Activated T-cell treated with anti-CD3 and anti-CD28 coated beads for 1 hour (primary cell): ENCODE data around the gene TMEM63C.

Experiments used
- DNase-seq: peaks from one replicate; pipeline ENCODE4 v3.0.0-alpha.2; 2020; ENCODE audit warnings: low read depth

Gene TMEM63C

GRCh38 chr14:77258566-77258965 is 77.0 kb downstream of the TMEM63C start:
- no peak for DNase-seq

DNA sequence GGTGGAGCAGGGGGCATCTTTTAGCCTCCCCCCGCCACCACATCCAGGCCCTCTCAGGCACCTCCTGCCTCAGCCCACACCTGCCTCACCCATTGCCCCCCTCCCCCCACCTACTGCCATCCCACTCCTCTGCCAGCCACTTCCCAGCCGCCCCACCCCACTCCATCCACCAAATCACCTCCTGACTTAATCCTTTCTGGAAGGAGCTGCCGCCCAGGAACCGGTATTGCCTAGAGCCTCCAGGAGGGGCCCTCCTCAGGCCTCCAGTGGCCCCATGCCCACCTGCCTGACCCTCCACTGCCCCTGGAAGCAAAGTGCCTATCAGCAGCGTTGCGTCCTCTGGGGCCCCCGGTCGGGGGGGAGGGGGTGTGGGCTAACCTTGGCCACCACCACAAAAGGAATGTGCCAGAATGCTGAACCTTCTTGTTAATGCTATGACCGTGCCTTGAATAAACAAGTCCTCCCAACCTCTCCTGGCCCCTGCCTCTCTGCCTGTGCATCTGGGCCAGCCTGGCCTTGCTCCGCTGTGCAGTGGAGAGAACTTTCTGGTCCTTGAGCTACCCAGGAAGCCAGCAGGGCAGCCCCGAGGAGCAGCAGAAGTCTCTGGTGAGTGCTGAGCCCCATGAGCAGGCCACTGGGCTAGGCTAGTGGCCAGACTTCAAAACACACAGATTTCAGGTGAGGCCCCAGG is 77.6 kb downstream of the TMEM63C start:
- no peak for DNase-seq

DNA sequence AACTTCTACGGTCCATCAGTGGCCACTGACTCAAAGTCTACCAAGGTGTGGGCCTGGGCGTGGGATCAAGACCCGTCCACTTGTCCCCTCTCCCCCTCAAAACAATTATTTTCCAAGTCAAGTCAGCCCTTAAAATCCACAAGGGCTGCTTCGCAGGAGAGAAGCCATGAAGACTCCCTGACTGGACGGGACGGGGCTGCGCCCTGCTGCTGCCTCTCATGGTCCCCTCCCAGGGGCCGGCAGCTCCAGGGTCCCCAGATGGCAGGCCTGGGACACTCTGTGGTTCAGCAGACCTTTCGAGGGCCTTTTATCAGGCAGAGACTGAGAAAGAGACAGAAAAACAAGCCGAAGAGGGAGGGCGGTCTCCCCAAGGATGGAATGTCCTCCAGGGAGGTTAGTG is 78.6 kb downstream of the TMEM63C start:
- no peak for DNase-seq

- DNase-seq, result no peak
Observed at GRCh38 chr14:77260631-77261030, 79.0 kb downstream of the TMEM63C start.

DNA sequence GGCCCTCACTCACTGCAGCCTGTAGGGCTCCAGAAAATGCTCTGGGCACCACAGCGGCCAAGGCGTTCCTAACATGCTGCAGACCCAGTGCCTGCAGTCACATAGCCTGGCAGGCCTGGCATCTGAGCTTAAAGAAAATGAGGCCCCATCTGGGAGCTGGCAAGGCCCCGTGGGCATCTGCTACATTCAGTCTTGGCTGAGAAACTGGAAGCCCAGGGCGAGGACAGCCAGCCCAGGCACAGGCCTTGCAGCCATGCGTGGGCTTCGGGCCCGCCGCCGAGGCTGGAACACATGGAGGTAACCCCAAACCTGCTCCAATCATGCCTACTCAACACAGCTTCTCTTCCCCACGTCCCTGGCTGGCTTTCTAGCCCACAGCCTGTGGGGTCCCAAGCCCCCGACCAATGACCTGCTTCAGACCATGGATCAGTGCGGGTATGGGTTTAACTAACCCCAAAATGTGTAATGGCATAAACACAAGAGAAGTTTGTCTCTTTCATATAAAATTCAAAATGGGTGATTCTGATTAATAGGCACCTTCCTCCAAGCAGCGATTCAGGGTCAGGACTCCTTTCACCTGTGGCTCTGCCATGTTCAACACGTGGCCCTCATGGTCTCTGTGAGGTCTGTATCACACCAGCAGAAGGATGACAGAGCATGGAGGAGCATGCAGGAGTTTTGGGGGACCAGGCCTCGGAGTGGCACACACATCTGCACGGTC is 83.0 kb downstream of the TMEM63C start:
- no peak for DNase-seq

DNA sequence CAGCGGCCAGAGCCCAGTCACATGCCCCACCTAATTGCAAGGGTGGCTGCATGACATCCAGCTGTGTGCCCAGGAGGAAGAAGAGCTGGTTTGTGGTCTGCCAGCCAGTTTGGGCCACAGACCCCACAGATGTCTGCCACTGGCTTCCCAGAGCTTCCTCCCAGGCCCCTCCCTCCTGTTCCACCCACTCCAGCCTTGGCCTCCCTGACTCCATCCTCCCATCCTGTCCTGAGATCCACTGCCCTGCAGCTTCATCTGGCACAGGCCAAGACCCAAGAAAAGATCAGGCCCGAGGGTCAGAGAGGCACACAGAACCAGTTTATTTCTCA is 83.6 kb downstream of the TMEM63C start:
- no peak for DNase-seq

DNA sequence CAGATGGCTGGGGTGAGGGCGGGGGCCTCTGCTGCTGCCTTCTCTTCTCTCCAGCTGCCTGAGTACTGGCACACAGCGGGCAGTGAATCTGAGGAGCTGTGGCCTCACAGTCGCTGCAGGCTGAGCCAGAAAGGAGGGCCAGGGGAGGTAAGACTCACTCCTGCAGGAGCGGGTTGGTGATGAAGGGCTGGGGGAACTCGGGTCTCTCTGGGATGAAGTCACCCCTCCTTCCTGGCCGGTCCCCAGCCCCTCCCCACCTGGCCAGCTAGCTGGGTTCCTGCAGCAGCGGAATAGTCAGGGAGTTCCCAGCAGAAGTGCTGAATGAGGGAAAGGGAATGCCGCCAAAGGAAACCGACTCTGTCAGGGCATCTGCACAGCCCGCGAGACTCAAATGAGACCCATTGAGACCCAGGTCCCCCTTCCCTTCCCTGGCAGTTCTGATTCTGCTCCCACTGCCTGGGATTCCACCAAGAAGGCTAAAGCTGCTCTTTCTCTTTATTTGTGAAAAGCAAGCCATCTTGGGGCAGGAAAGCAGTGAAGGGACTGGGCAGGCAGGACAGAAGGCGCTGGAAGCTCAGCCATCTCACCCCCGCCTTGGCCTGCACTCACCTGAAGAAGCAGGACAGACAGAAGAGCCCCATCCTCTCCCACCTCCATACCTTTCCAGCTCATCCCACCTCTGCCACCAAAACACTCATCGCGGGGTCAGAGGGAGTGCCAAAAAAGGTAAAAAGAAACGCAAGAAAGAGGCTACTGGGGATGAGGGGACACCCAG is 84.2 kb downstream of the TMEM63C start:
- no peak for DNase-seq

DNA sequence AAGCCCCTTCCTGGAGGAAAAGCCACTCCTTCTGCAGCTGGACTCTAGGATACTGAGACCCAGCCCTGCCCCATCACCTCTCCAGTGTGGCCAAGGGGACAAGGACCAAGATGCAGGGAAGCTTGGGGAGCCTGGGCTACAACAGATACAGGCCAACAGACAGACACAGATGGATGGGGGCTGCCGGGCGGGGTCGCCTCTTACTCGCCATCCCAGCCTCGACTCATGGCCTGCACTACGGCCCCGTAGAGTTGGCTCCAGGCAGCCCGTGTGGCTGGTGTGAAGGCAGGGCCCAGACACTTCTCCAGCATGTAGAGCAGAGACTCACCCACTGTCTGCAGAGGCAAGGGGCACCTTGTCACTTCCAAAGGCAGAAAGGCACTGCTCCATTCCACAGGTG is 84.7 kb downstream of the TMEM63C start:
- DNase-seq, result no peak

DNA sequence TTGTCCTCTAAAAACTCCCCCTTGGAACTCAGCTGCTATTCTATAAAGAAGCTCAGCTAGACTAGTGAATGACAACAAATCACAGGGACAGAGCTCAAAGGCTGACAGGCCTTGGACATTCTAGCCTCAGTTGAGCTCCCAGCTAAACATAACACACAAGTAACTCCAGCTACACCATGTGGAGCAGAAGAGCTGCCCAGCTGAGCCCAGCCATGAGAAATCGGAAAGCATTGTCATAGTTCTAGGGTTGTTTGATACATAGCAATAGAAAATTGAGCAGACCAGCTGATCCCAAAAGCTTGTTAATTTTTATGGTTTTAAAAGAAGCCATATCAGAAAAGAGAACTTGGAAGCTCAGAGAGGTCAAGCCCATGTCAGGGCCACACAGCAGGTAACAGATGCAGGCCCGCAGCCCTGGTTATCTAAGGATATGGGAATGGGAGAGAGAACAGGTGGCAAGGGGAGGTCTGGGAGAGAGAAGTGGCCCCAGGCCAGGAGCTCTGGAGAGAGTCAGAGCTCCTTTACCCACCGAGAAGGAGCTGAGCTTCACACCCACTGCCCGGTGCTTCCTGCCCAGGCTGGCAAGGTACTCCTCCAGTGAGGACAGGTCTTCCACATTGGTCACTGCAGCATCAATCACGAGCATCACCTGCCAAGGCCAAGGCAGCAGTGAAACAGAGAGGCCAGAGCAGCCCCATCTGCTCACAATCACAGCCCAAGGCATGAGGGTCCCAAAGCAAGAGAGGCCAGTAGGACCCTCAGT is 86.5 kb downstream of the TMEM63C start:
- no peak for DNase-seq

DNA sequence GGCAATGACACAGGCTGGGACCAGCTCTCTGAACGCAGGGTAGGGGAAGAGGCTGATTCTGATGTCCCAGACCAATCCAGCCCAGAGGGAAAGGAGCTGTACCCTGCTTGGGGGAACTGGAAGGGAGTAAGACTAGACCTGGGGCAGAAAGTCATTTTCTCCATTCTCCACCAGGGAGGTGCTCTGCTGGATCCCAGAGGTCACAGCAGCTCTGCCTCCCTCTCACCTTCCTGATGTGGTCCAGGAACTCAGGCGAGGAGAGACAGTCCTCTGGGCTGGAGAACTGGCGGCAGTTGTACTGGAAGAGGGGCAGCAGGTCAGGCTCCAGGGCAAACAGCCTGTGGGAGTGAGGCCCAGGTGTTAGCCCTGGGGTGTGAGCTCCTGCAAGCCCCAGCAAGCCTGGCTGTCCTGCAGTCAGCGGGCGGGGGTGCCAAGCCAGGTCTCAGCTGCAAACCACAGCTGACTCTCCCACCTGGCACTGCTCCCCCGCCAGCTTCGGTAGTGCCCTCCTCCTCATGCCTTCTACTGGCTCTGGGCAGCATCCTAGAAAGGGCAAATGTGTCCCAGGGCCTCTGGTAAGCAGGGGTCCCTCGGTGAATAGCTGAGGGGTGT is 87.5 kb downstream of the TMEM63C start:
- no peak for DNase-seq

DNA sequence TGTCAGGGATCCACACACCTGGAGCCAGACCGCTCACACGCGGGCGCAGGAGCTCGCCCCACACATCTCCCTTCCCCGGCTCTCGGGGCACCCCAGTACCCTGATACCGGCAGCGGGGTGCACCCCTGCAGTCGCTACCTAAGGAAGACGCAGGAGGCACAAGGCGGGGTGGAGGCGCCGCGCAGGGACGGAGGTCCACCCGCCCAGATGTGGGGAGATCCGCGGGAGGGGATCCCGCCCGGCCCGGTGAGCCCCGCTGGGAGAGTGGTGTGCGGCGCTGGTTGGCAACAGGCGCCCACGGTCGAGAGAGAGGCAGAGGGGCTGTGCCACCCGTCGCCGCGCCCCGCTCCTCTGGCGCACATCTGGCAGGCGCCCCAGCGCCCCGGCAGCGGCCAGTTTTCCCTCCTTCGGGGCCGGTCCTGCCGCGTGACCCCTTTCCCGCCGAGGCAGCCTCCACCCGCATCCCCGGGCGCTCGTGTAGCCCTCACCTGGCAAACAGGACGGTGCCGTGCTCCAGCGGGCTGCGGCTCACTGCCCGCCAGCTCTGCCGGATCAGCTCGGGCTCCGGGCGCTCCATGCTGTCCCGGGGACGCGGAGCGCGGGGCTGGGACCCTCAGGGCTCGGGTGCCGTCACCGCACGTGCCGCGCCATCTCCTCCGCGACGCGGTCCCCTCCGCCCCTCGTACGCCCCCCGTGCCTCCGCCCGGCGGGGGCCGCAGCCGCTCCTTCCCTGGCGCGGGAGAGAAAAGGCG is 88.9 kb downstream of the TMEM63C start:
- DNase-seq, result no peak

- DNase-seq, result no peak
Observed at GRCh38 chr14:77271113-77271710, 89.6 kb downstream of the TMEM63C start, which contains the start of gene NGB. Gene NGB, minus strand, starts transcription at chr14:77271206. Its CDS starts 269 bp downstream, at chr14:77270937.

DNA sequence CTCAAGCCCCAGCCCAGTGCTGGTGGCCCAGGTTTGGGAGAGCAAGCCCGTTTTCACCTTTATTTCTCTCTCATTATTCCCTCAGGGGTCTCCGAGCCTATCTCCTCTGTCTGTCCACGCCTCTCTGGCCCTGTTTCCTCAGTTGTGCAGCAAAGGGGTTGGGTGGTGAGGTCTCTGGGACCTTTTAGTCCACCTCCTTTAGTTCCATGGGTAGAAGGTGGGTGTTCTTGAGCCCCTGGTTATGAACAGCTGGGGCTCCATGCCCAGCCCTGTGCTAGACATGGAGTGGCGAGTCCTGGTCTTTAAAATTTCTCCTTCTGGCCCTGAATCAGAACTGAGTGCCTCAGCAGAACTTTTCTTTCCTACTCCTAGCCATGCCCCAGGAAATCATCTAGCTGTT is 90.7 kb downstream of the TMEM63C start:
- no peak for DNase-seq

- DNase-seq, result no peak
Observed at GRCh38 chr14:77273796-77274195, 92.2 kb downstream of the TMEM63C start.

DNA sequence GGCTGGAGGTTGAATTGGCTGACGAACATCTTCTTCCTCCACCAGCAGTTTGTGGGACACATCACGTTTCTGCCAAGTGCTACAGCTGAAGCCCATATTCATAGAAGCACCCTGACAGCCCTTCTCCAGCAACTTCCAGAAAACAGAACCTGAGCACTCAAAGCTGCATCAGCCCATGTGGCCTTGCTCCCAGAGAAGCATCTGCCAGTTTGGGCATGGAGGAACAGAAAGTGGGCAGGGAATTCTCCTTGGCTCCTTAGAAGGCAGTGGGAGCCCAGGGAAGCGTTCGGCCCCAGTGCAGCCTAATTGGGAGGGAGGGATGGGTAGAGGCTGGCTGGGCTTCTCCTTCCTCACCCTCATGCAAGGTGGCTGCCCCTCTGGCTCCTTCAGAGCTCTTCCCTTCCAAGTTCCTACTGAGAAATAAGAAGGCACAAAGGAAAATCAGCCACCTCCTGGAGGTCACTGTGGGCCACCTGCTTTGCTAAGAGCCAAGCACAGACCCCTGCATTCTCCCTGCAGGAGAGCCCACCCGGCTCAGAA is 93.5 kb downstream of the TMEM63C start:
- no peak for DNase-seq

DNA sequence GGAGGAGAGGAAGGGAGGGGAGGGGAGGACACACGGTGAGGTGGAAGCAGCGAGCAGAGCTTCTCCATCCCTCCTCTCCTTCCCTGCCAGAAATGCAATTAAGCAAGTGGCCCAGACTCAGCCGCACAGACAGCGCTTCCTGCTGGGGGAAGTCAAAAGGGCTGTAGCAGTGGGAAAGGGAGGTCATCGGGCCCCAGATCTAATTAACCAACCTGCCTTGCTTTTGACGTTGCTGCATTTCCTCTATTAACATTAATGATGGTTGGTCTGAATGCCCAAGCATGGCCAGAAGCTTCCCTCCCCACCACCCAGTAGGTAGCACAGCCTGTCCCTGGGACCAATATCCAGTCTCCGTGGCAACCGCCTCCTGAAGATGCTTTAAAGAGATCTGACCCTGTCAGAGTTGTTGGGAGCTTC is 94.0 kb downstream of the TMEM63C start:
- no peak for DNase-seq

DNA sequence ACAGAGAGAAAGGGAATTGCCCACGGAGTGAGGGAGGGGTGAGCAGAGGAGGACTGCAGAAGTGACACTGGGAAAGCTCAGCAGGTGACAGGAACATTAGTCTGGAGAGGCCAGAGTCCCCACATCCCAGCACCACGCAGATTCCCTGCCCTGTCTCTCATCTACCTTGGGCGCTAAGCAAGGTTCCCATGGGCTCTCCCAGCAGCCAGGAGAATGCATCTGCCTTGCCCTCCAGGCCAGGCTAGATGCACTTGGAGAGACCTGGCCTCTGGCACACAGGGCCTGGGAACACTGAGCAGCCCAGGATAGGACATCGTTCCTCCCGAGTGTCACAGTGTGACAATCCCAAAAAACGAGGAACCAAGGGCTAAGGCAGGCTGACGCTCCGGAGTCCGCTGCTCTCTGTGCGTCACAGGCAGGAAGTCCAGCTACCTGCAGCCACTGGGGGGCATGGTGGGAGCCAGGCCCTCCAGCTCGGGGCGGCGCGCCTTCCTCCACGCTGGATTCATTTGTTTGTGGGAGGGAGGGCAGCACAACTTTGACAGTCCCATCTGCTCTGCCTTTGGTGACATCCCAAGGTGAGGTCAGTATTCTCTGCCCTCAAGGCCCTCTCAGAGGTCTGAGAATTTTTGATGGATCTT is 94.8 kb downstream of the TMEM63C start:
- DNase-seq, result no peak

GRCh38 chr14:77276959-77277358 is 95.4 kb downstream of the TMEM63C start:
- no peak for DNase-seq

DNA sequence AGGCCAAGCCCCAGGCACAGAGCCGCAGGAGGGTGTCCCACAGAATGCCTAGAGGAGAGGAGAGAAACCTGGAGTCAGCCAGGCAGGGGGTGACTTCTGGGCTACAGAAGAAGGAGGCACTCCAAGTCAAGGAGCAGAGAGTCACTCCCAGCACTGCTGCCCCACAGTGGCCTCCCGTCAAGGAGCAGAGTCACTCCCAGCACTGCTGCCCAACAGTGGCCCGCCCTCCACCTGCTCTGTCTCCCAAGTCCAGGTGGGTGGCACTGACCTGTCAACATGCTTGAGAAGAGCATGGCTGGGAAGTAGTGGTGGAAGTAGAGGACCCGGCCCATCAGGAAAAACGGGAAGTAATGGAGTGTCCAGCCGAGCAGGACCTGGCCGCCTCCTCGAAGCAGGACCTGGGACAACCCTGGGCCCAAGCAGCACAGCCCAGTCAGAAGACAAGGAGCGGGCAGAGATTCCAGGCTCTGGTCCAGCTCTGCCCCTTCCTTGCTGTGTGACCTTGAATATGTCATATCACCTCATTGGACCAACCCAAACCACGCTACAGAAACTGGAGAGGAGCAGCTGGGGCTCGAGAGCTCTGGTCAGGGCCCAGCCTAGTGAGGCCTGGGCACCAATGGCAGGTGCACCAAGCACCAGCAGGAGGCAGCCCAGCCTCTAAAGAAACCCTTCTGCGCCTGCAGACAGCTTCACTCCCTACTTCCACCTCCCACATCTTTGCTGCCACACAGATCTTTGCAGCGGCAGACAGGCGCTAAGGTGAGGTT is 97.0 kb downstream of the TMEM63C start:
- DNase-seq, result no peak
